Measurements from ENCODE around the gene VPS41.

VPS41 gene

GRCh38 chr7:38675494-38676106, 233.4 kb downstream of the VPS41 start:
- no peak for DNase-seq (ENCODE audit: low read depth in 2 of 3, low spot score in 2 of 3)

- DNase-seq (ENCODE audit: low read depth in 2 of 3, low spot score in 2 of 3) = no peak
Observed at GRCh38 chr7:38674513-38674912, 234.5 kb downstream of the VPS41 start.

- DNase-seq (ENCODE audit: low read depth in 2 of 3, low spot score in 2 of 3) = no peak
Observed at GRCh38 chr7:38673795-38674194, 235.2 kb downstream of the VPS41 start.
